ENCODE results near the gene CHD2.

Gene CHD2

GRCh38 chr15:93076875-93077274 lies 176.8 kb downstream of the CHD2 start:
- TF ChIP-seq CTCF (IDR thresholded peaks at IDR 0.05; ENCODE audit: low read depth, low read length, missing control alignments): no peak
- no peak overlapping the region for H3K4me3 ChIP-seq (ENCODE audit: low read depth, low read length)
- no peak for DNase-seq (ENCODE audit: low read depth)
